Spleen (tissue), 11 donors: ENCODE measurements around the gene TXNDC8. TPM values are rescaled to one million over a fixed set of nuclear protein-coding genes. Genes with fewer than 3 reads are reported as not detected.

Experiments used
- DNase-seq: peaks from one replicate; pipeline ENCODE4 v3.0.0-alpha.2; 2020
- H3K27ac ChIP-seq, 8 donors: fragments of 200-600 bp; sonication (generic) in 7 of 8; 1 replicate in 4 of 8; 2 replicates in 4 of 8; pipeline versions ENCODE4 v1.5.0 to v1.8.0; 2016 to 2021; ENCODE audit warnings: inconsistent platforms in 4 of 8, mild to moderate bottlenecking in 4 of 8, moderate library complexity in 1 of 8
- H3K27me3 ChIP-seq, 7 donors: fragments of 200-600 bp; sonication (generic) in 6 of 7; replicated peaks in 1 of 7; 1 replicate in 4 of 7; 2 replicates in 3 of 7; pipeline versions ENCODE4 v1.5.0 to v1.8.0; 2016 to 2021; ENCODE audit warnings: inconsistent platforms in 3 of 7, mild to moderate bottlenecking in 1 of 7
- H3K36me3 ChIP-seq, 6 donors: fragments of 200-600 bp; sonication (generic) in 5 of 6; 1 replicate in 4 of 6; 2 replicates in 2 of 6; pipeline versions ENCODE4 v1.5.0 to v1.8.0; 2016 to 2021; ENCODE audit warnings: inconsistent platforms in 2 of 6
- H3K4me1 ChIP-seq, 6 donors: fragments of 200-600 bp; sonication (generic) in 5 of 6; 1 replicate in 3 of 6; 2 replicates in 3 of 6; pipeline versions ENCODE4 v1.5.0 to v1.8.0; 2016 to 2021; ENCODE audit warnings: inconsistent platforms in 3 of 6
- H3K4me3 ChIP-seq, 8 donors: fragments of 200-600 bp; sonication (generic) in 7 of 8; 1 replicate in 4 of 8; 2 replicates in 4 of 8; pipeline versions ENCODE4 v1.5.0 to v1.8.0; 2016 to 2021; ENCODE audit warnings: inconsistent platforms in 4 of 8, mild to moderate bottlenecking in 4 of 8, moderate library complexity in 2 of 8
- H3K9me3 ChIP-seq, 8 donors: fragments of 200-600 bp; sonication (generic) in 7 of 8; 1 replicate in 4 of 8; 2 replicates in 4 of 8; pipeline versions ENCODE4 v1.5.0 to v1.8.0; 2016 to 2021; ENCODE audit warnings: inconsistent platforms in 4 of 8
- POLR2A ChIP-seq, 3 donors: fragments of 450-650 bp; IDR thresholded peaks; one replicate each; pipeline ENCODE4 v1.5.1; 2017; ENCODE audit warnings: antibody characterized with exemption in 3 of 3, mild to moderate bottlenecking in 1 of 3
- POLR2AphosphoS5 ChIP-seq, 3 donors: sonication (generic); formaldehyde crosslinking; IDR thresholded peaks; one replicate each; pipeline ENCODE4 v1.5.1; 2017; ENCODE audit warnings: antibody characterized with exemption in 3 of 3
- WGBS, 5 donors: extraction: QIAGEN DNeasy Blood & Tissue Kit in 3 of 5; methylation state at CpG; one replicate each; pipeline versions ENCODE4 v1.1.5 to v1.1.7; 2013 to 2018; 5-methylcytosine and 5-hydroxymethylcytosine counted together
- intact Hi-C: fragments of 100-400 bp; cut with DNase I; formaldehyde crosslinking; loops from one replicate; pipeline ENCODE4 v1.15.0; 2023; ENCODE audit warnings: low total_unique reads
- polyA plus RNA-seq, 3 donors: library from polyadenylated mRNA; stranded (reverse); fragments of 200-250 nt; gene quantifications; one replicate each; pipeline ENCODE4 v1.2.1, GENCODE V29; 2013
- total RNA-seq, 7 donors: library from RNA; depleted of rRNA in 3 of 7; stranded (reverse); fragments of >200 nt in 3 of 7; fragmentation: NEBNext Ultra II Directional in 4 of 7; extraction: Animal tissue kit (Norgen Biotek cat#: 25700) in 4 of 7; gene quantifications; one replicate each; pipeline versions ENCODE4 v1.1.0 to v1.2.1, GENCODE V29; 2016 to 2021
- TF ChIP-seq, protein P1 (sequence below), 11 experiments: fragments of 200-600 bp in 7 of 11; fragments of 450-650 bp in 4 of 11; sonication (generic) in 4 of 11; IDR thresholded peaks in 8 of 11; conservative IDR thresholded peaks in 3 of 11; 1 replicate in 7 of 11; 2 replicates in 4 of 11; pipeline versions ENCODE4 v1.4.0 to v1.8.0; 2016 to 2021; ENCODE audit warnings: antibody characterized with exemption in 11 of 11, inconsistent platforms in 4 of 11, mild to moderate bottlenecking in 1 of 11
- donor health status: healthy with polysubstance abuse.
- donor health status: DM: no; HTN: no; CAD: no; lungs with moderate emphysema.
- donor health status: DM: no; HTN: no; CAD: no.
- donor health status: Bipolar disorder and iron deficiency.
- donor health status: healthy.
- donor health status: DM: no; HTN: no; CAD: no.
- donor health status: DM: yes; HTN: yes; CAD: no.

The TXNDC8 gene
- total and polyA plus RNA-seq, 10 donors: not detected

DNA sequence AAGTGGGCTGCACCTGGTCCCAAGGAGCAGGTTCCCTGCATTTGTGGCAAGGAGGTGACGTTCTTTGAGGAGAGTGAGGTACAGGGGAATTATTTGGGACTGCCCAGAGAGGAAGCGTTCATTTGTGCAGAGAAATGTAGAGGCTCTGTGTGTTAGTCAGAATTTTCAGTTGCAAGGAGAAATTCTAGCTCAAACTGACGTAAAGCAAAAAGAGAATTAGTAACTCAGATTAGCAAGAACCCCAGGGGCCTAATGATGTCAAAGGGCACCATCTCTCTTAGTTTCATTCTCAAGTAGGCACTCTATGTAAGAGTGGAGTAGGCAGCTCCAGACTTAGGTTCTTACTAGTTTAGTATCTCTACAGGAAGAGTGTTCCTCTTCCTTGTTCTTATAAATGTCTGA, 79.0 kb downstream of the TXNDC8 start:
- no peaks in the 10 kb centered on the region for H3K9me3 ChIP-seq
- H3K27me3 ChIP-seq: no peaks in the 10 kb centered on the region
- H3K36me3 ChIP-seq: no peaks in the 10 kb centered on the region
- peaks cover 4 to 45% (median 32%) of the 10 kb centered on the region in 6 donors for H3K4me1 ChIP-seq
- intact Hi-C loops: no loop called here
- peak overlapping the region in 4 of 8 donors; percentile 4 to 98 (median 94) for H3K27ac ChIP-seq
- no peak for DNase-seq
- H3K4me3 ChIP-seq: no peak overlapping the region
- 66 to 88% (median 83%) methylated on average over 3 of the region's 3 CpGs for WGBS, 5 donors
- no peak for TF ChIP-seq POLR2AphosphoS5 (IDR thresholded peaks at IDR 0.05)
- TF ChIP-seq, protein P1, sequence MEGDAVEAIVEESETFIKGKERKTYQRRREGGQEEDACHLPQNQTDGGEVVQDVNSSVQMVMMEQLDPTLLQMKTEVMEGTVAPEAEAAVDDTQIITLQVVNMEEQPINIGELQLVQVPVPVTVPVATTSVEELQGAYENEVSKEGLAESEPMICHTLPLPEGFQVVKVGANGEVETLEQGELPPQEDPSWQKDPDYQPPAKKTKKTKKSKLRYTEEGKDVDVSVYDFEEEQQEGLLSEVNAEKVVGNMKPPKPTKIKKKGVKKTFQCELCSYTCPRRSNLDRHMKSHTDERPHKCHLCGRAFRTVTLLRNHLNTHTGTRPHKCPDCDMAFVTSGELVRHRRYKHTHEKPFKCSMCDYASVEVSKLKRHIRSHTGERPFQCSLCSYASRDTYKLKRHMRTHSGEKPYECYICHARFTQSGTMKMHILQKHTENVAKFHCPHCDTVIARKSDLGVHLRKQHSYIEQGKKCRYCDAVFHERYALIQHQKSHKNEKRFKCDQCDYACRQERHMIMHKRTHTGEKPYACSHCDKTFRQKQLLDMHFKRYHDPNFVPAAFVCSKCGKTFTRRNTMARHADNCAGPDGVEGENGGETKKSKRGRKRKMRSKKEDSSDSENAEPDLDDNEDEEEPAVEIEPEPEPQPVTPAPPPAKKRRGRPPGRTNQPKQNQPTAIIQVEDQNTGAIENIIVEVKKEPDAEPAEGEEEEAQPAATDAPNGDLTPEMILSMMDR (IDR thresholded peaks at IDR 0.05 in 8 of 11, conservative IDR thresholded peaks at IDR 0.05 in 3 of 11): no peak
- no peak for TF ChIP-seq POLR2A (IDR thresholded peaks at IDR 0.05)

DNA sequence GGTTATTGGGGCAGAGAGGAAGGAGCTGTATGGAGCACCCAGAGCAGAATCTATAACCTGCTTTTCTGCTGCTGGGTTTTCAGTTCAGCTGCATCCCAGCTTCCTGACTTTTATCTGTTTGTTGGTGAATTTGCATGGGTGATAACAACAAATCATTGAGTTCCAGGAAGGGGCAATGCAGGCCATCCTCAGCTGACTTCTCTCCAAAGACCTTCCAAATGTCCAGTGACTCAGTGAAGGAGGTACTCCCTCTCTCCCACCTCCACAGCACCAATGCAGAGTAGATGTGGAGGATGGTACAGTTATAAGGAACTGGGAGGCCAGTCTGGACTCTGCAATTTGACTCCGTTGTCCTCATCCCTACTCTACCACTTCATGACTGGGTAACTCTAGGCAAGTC, 79.7 kb downstream of the TXNDC8 start:
- no peaks in the 10 kb centered on the region for H3K9me3 ChIP-seq
- H3K4me1 ChIP-seq: peaks cover 4 to 52% (median 38%) of the 10 kb centered on the region in 6 donors
- no peak for DNase-seq
- no peaks in the 10 kb centered on the region for H3K27me3 ChIP-seq
- intact Hi-C loops: no loop called here
- 86 to 100% (median 93%) methylated on average over 1 of the region's 1 CpG for WGBS, 5 donors
- H3K36me3 ChIP-seq: no peaks in the 10 kb centered on the region
- peak overlapping the region in 1 of 8 donors; percentile 80 for H3K4me3 ChIP-seq
- TF ChIP-seq POLR2AphosphoS5 (IDR thresholded peaks at IDR 0.05) (no peak), POLR2A (IDR thresholded peaks at IDR 0.05) (no peak)
- TF ChIP-seq, protein P1 (IDR thresholded peaks at IDR 0.05 in 8 of 11, conservative IDR thresholded peaks at IDR 0.05 in 3 of 11): no peak
- peak overlapping the region in 7 of 8 donors; percentile 85 to 98 (median 94) for H3K27ac ChIP-seq

DNA sequence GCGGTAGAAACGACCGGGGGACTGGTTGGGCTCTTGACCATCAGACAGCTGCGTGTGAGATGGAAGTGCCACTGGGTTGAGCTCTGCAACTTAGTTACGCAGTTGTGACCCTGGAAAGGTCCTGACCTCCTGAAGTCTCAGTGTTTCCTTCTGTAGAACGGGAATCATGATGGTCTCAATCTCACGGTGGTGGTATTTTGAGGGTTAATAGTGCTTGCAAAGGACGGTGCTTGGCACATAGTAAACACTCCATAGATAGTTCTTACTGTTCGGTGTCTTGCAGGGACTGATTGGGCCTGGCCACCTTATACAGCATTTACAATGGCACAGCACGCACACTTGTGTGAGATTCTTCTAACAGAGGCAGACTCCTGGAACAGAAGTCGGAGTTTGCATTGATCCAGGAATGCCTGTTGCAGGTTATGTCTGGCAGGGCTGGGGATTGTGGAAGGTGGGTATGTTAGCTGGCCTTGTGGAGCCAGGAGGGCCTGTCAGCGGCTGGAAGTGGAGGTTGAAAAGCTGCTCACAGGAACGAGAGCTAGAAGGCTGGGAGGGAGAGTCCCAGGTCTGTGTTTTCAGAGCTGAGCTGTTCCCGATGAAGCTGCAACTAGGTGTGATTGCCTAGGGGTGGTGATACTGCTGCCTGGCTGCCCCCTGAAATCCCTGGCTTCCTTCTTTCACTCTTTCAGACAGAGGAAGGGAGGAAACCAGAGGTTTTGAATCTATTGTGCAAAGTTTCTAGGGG, 80.4 kb downstream of the TXNDC8 start:
- Histone ChIP-seq H3K4me1 (peaks cover 4 to 57% (median 41%) of the 10 kb centered on the region in 6 donors), H3K27me3 (no peaks in the 10 kb centered on the region), H3K4me3 (peak overlapping the region; percentile 79 to 94 (median 85)), H3K36me3 (no peaks in the 10 kb centered on the region), H3K9me3 (no peaks in the 10 kb centered on the region), H3K27ac (peak overlapping the region; percentile 85 to 98 (median 92))
- TF ChIP-seq POLR2A (IDR thresholded peaks at IDR 0.05) (no peak), POLR2AphosphoS5 (IDR thresholded peaks at IDR 0.05) (no peak)
- TF ChIP-seq, protein P1 (IDR thresholded peaks at IDR 0.05 in 8 of 11, conservative IDR thresholded peaks at IDR 0.05 in 3 of 11): no peak
- peak; percentile 79 for DNase-seq
- WGBS, 5 donors: 9 to 16% (median 12%) methylated on average over 11 to 14 of the region's 14 CpGs
- intact Hi-C loops: no loop called here

DNA sequence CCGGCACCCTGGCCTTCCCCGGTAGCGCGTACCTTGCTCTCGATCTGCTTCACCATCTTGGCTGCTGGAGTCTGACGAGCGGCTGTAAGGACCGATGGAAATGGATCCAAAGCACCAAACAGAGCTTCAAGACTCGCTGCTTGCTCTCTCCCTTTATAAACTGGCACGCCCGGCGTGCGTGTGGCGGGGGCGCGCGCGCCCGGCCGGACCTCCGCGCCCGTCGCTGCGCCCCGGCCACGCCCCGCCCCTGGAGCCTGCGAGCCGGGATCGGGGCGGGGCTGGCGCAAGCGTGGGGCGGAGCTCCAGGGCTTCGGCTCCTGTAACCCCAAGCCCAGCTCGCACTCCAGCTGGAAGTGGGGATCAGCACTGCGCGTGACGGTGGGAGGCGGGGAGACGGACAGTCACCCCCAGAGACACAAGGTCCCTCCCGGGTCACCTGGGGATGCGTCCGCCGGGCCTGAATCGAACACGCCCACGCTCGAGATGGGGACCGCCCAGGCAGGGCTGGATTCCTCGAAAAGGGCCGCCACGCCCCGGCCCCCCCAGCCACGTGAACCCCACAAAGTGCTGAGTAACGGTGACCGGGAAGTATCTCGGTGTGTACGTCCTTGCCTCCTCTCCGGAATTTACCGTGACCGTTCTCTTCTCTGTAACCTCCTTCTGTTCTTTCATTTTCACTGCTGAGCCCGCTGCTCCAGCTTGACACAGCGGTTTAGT, 81.1 kb downstream of the TXNDC8 start, which contains the start of gene TXN:
TSS of gene TXN (minus strand) at position 128 of the 717 bp plus-strand sequence. CDS start at position 56, 72 bp downstream.
- WGBS, 5 donors: 0 to 1% (median 0%) methylated on average over 43 to 65 of the region's 65 CpGs
- intact Hi-C loops: no loop called here
- Histone ChIP-seq H3K36me3 (no peaks in the 10 kb centered on the region), H3K4me3 (peak within 1 kb of the TSS; percentile 79 to 94 (median 85)), H3K27ac (peak within 1 kb of the TSS; percentile 85 to 98 (median 92)), H3K9me3 (no peaks in the 10 kb centered on the region), H3K4me1 (peaks cover 4 to 57% (median 41%) of the 10 kb centered on the region in 6 donors), H3K27me3 (no peaks in the 10 kb centered on the region)
- TF ChIP-seq, protein P1 (IDR thresholded peaks at IDR 0.05 in 8 of 11, conservative IDR thresholded peaks at IDR 0.05 in 3 of 11): no peak
- TF ChIP-seq POLR2A (IDR thresholded peaks at IDR 0.05): peak in 1 of 3 donors; percentile 72
- peak; percentile 85 to 93 (median 87) for TF ChIP-seq POLR2AphosphoS5 (IDR thresholded peaks at IDR 0.05)
- peak; percentile 97 for DNase-seq
